IMR-90 (cell line): ENCODE data around the gene EXOC5. TPM values are rescaled to one million over a fixed set of nuclear protein-coding genes. Genes with fewer than 3 reads are reported as not detected.

ENCODE experiments used
- ATAC-seq: fragments of 200-7000 bp; cut with Tn5 transposase; 2 replicates; pipeline ENCODE4 v1.9.1; 2020; ENCODE audit warnings: low read depth, mild to moderate bottlenecking, moderate library complexity
- BruUV-seq: library from RNA; stranded (reverse); fragments of 400-500 nt; replicated peaks from 2 replicates; lab custom pipeline; 2021; lab: Mats Ljungman, UMichigan
- CTCF ChIA-PET: fragments of 300-600 bp; formaldehyde crosslinking; extraction: SDS; loops from one replicate; lab custom pipeline; 2021; ENCODE audit warnings: antibody characterized with exemption; lab: Yijun Ruan, JAX
- POLR2A ChIA-PET: fragments of 300-600 bp; sonication (Branson Sonifier 250); formaldehyde crosslinking; loops from one replicate; lab custom pipeline; 2022; ENCODE audit warnings: antibody characterized with exemption; ENCODE audit not compliant: unreplicated experiment; lab: Charles Lee
- DNase-seq: peaks from one replicate; pipeline ENCODE4 v3.0.0; 2013
- H2AFZ ChIP-seq: replicated peaks from 2 replicates; pipeline ENCODE3; 2013; ENCODE audit warnings: low read length, mild to moderate bottlenecking; ENCODE audit not compliant: poor library complexity
- H2AK5ac ChIP-seq: 2 replicates; pipeline ENCODE4 v1.6.1; 2013; ENCODE audit warnings: low read depth, low read length, inconsistent platforms
- H2AK9ac ChIP-seq: replicated peaks from 2 replicates; pipeline ENCODE3; 2013; ENCODE audit warnings: mild to moderate bottlenecking, low read depth, low read length, moderate library complexity; ENCODE audit not compliant: poor library complexity
- H2BK120ac ChIP-seq: 2 replicates; pipeline ENCODE4 v1.6.1; 2013; ENCODE audit warnings: low read depth, low read length, inconsistent platforms
- H2BK15ac ChIP-seq: 3 replicates; pipeline ENCODE4 v1.6.1; 2013; ENCODE audit warnings: low read depth, low read length, inconsistent platforms
- H2BK20ac ChIP-seq: 2 replicates; pipeline ENCODE4 v1.6.1; 2013; ENCODE audit warnings: low read depth, mild to moderate bottlenecking, inconsistent platforms, low read length, moderate library complexity
- H2BK5ac ChIP-seq: 2 replicates; pipeline ENCODE4 v1.6.1; 2013; ENCODE audit warnings: mild to moderate bottlenecking, low read depth, low read length, inconsistent platforms; ENCODE audit not compliant: poor library complexity, severe bottlenecking
- H3K14ac ChIP-seq: replicated peaks from 2 replicates; pipeline ENCODE4 v1.6.1; 2013; ENCODE audit warnings: low read depth, low read length, inconsistent platforms
- H3K18ac ChIP-seq: 2 replicates; pipeline ENCODE4 v1.6.1; 2013; ENCODE audit warnings: low read depth, low read length, control low read depth
- H3K23ac ChIP-seq: 2 replicates; pipeline ENCODE4 v1.6.1; 2013; ENCODE audit warnings: low read depth, low read length, inconsistent platforms
- H3K27ac ChIP-seq: 2 replicates; pipeline ENCODE4 v1.5.1; 2013; ENCODE audit warnings: mild to moderate bottlenecking, control low read depth, low read length; ENCODE audit not compliant: insufficient read depth
- H3K27me3 ChIP-seq: 2 replicates; pipeline ENCODE4 v1.6.1; 2013; ENCODE audit warnings: low read length; ENCODE audit not compliant: control insufficient read depth, insufficient read depth
- H3K36me3 ChIP-seq: 2 replicates; pipeline ENCODE4 v1.6.1; 2013; ENCODE audit warnings: low read length, mixed read lengths; ENCODE audit not compliant: control insufficient read depth, insufficient read depth
- H3K4ac ChIP-seq: 2 replicates; pipeline ENCODE4 v1.6.1; 2013; ENCODE audit warnings: low read depth, low read length, inconsistent platforms
- H3K4me1 ChIP-seq: 2 replicates; pipeline ENCODE4 v1.6.1; 2013; ENCODE audit warnings: low read length, mixed read lengths; ENCODE audit not compliant: control insufficient read depth, insufficient read depth
- H3K4me2 ChIP-seq: 2 replicates; pipeline ENCODE4 v1.6.1; 2013; ENCODE audit warnings: low read depth, mild to moderate bottlenecking, control low read depth, low read length, moderate library complexity
- H3K4me3 ChIP-seq: 2 replicates; pipeline ENCODE4 v1.5.1; 2013; ENCODE audit warnings: low read depth, mild to moderate bottlenecking, control low read depth, low read length, moderate library complexity; ENCODE audit not compliant: insufficient read depth
- H3K56ac ChIP-seq: 2 replicates; pipeline ENCODE4 v1.6.1; 2013; ENCODE audit warnings: low read length, inconsistent platforms; ENCODE audit not compliant: insufficient read depth; ENCODE audit errors: extremely low read depth
- H3K79me1 ChIP-seq, 2 experiments: 2 replicates each; pipeline ENCODE4 v1.6.1; 2013; ENCODE audit warnings: low read length in 2 of 2, inconsistent platforms in 1 of 2, low read depth in 1 of 2
- H3K9ac ChIP-seq: 2 replicates; pipeline ENCODE4 v1.6.1; 2013; ENCODE audit warnings: low read depth, low read length, control low read depth
- H3K9me1 ChIP-seq: 2 replicates; pipeline ENCODE4 v1.6.1; 2013; ENCODE audit warnings: low read length, inconsistent platforms; ENCODE audit not compliant: insufficient read depth
- H3K9me3 ChIP-seq: 2 replicates; pipeline ENCODE4 v1.6.1; 2013; ENCODE audit warnings: low read length; ENCODE audit not compliant: control insufficient read depth, insufficient read depth
- H4K20me1 ChIP-seq: 2 replicates; pipeline ENCODE4 v1.6.1; 2013; ENCODE audit warnings: low read length, inconsistent platforms; ENCODE audit not compliant: insufficient read depth
- H4K5ac ChIP-seq: 2 replicates; pipeline ENCODE4 v1.6.1; 2013; ENCODE audit warnings: mild to moderate bottlenecking, low read depth, low read length, control low read depth
- H4K8ac ChIP-seq, 2 experiments: 2 replicates each; pipeline ENCODE4 v1.6.1; 2013; ENCODE audit warnings: low read depth in 2 of 2, low read length in 2 of 2, control low read depth in 1 of 2, inconsistent platforms in 1 of 2
- H4K91ac ChIP-seq: 2 replicates; pipeline ENCODE4 v1.6.1; 2013; ENCODE audit warnings: low read depth, low read length, inconsistent platforms; ENCODE audit not compliant: insufficient read depth
- CHD1 ChIP-seq: IDR thresholded peaks from 2 replicates; pipeline ENCODE4 v1.6.1; 2012; ENCODE audit warnings: low read depth, low read length, improper control_type of control experiment
- CTCF ChIP-seq: conservative IDR thresholded peaks from 2 replicates; pipeline ENCODE4 v1.5.1; 2012; ENCODE audit warnings: mild to moderate bottlenecking, low read depth, low read length, improper control_type of control experiment
- MXI1 ChIP-seq: IDR thresholded peaks from 2 replicates; pipeline ENCODE4 v1.6.1; 2012; ENCODE audit warnings: low read depth, mild to moderate bottlenecking, low read length, moderate library complexity, borderline replicate concordance
- NFE2L2 ChIP-seq: fragments of 150-350 bp; IDR thresholded peaks from 2 replicates; pipeline ENCODE4 v1.6.1; 2016; ENCODE audit warnings: low read depth, mild to moderate bottlenecking, low read length
- POLR2A ChIP-seq: IDR thresholded peaks from 2 replicates; pipeline ENCODE4 v1.6.1; 2012; ENCODE audit warnings: mild to moderate bottlenecking, low read depth, low read length
- RCOR1 ChIP-seq: IDR thresholded peaks from 2 replicates; pipeline ENCODE4 v1.6.1; 2012; ENCODE audit warnings: mild to moderate bottlenecking, low read length, improper control_type of control experiment; ENCODE audit not compliant: insufficient replicate concordance
- SMC3 ChIP-seq: fragments of 150-350 bp; IDR thresholded peaks from 2 replicates; pipeline ENCODE4 v1.6.1; 2016; ENCODE audit warnings: low read depth, mild to moderate bottlenecking, antibody characterized with exemption, low read length, moderate library complexity
- USF2 ChIP-seq: fragments of 150-350 bp; IDR thresholded peaks from 2 replicates; pipeline ENCODE4 v1.6.1; 2017; ENCODE audit warnings: mild to moderate bottlenecking, antibody characterized with exemption, low read length, low read depth
- WGBS, 2 experiments: methylation state at CpG; one replicate each; pipeline versions ENCODE4 v1.1.5 to v1.1.7; 2013; ENCODE audit warnings: missing lambda C conversion rate in 2 of 2; ENCODE audit not compliant: insufficient read length in 1 of 2; ENCODE audit errors: extremely low coverage in 2 of 2; 5-methylcytosine and 5-hydroxymethylcytosine counted together
- dilution Hi-C: fragments of 300-500 bp; cut with HindIII; formaldehyde crosslinking; loops from one replicate; pipeline ENCODE4 v1.14.3; 2018; ENCODE audit warnings: low sequenced_read_pairs; ENCODE audit not compliant: unreplicated experiment
- in situ Hi-C: fragments of 300-500 bp; cut with MboI; formaldehyde crosslinking; loops from 3 replicates; pipeline ENCODE4 v1.14.3; 2019; ENCODE audit warnings: low sequenced_read_pairs, inconsistent platforms, mixed read lengths
- intact Hi-C: fragments of 100-400 bp; cut with micrococcal nuclease; formaldehyde crosslinking; loops from 2 replicates; pipeline ENCODE4 v1.10.0; 2022
- polyA plus RNA-seq, 3 experiments: library from polyadenylated mRNA; depleted of rRNA; stranded (reverse); fragments of >200 nt; gene quantifications; 2 replicates each; pipeline ENCODE4 v1.2.3, GENCODE V29; 2012; ENCODE audit warnings: low replicate concordance in 1 of 3
- total RNA-seq: library from RNA; depleted of rRNA; stranded (reverse); fragments of >200 nt; gene quantifications from 2 replicates; pipeline ENCODE4 v1.2.3, GENCODE V29; 2012

The EXOC5 gene
- total and polyA plus RNA-seq, 2 of the 4 experiments (the other 2 are of a cell fraction) = 22.4 to 52.5 TPM

GRCh38 chr14:57266065-57266464, 2.6 kb downstream of the EXOC5 start:
- H2BK15ac ChIP-seq = no peak overlapping the region
- H3K23ac ChIP-seq = peak overlapping the region; percentile 44
- H2AK5ac ChIP-seq = no peak overlapping the region
- no peak overlapping the region for H4K8ac ChIP-seq
- peaks cover 12 to 49% of the 10 kb centered on the region in 2 experiments for H3K79me1 ChIP-seq
- no peak overlapping the region for H2BK120ac ChIP-seq
- no peak overlapping the region for H4K5ac ChIP-seq
- no peak overlapping the region for H2BK20ac ChIP-seq
- H2BK5ac ChIP-seq = no peak overlapping the region
- no peak overlapping the region for H2AK9ac ChIP-seq
- peak overlapping the region; percentile 24; the same call in 1 of the 2 replicates for H3K9ac ChIP-seq
- dilution Hi-C loops = no loop called here
- intact Hi-C loops = no loop called here
- H3K36me3 ChIP-seq = no peaks in the 10 kb centered on the region
- peak overlapping the region; percentile 60 for H3K4me2 ChIP-seq
- WGBS, 2 experiments = no CpG with 5 or more reads among the region's 2 CpGs
- ChIA-PET CTCF (interaction anchor here (0.9 kb wide), 1 partner anchor 120 kb away, joined by 3 read pairs; no protein-coding TSS in a partner anchor), POLR2A (no interaction called here)
- no peaks in the 10 kb centered on the region for H3K9me3 ChIP-seq
- H3K4me3 ChIP-seq = no peak overlapping the region
- H3K14ac ChIP-seq = no peak overlapping the region
- no peak overlapping the region for H3K27ac ChIP-seq
- no peak overlapping the region for H4K91ac ChIP-seq
- BruUV-seq = no TSS peak
- ATAC-seq (no peak), DNase-seq (peak; percentile 13)
- TF ChIP-seq POLR2A (no peak), USF2 (no peak), RCOR1 (no peak), SMC3 (no peak), CHD1 (no peak), NFE2L2 (no peak), CTCF (no peak), MXI1 (no peak)
- H3K56ac ChIP-seq = no peak overlapping the region
- no peaks in the 10 kb centered on the region for H3K27me3 ChIP-seq
- in situ Hi-C loops = loop anchor here (25.0 kb wide), 1 partner anchor 971 kb away; the partner anchor contains the start of gene PSMA3
- H3K4me1 ChIP-seq = peaks cover 2% of the 10 kb centered on the region; the same call in 1 of the 2 replicates
- no peak overlapping the region for H2AFZ ChIP-seq
- no peak overlapping the region for H3K4ac ChIP-seq
- H3K9me1 ChIP-seq = no peaks in the 10 kb centered on the region; the same call in 1 of the 2 replicates
- no peak overlapping the region for H3K18ac ChIP-seq
- H4K20me1 ChIP-seq = peaks cover 15% of the 10 kb centered on the region
